Activated naive CD8-positive, alpha-beta T cell treated with anti-CD3 and anti-CD28 coated beads for 36 hours (primary cell): ENCODE measurements around the gene ERCC5. TPM values are rescaled to one million over a fixed set of nuclear protein-coding genes. Genes with fewer than 3 reads are reported as not detected.

Experiments used
- DNase-seq: peaks from one replicate; pipeline ENCODE4 v3.0.0; 2021
- H3K27ac Mint-ChIP-seq: one replicate; pipeline ENCODE4 v1.8.0; 2022; ENCODE audit warnings: mild to moderate bottlenecking, moderate library complexity, mixed read lengths
- H3K27me3 Mint-ChIP-seq: one replicate; pipeline ENCODE4 v1.8.0; 2022; ENCODE audit warnings: mild to moderate bottlenecking, mixed read lengths
- H3K36me3 Mint-ChIP-seq: one replicate; pipeline ENCODE4 v1.8.0; 2021; ENCODE audit warnings: mild to moderate bottlenecking, mixed read lengths
- H3K4me1 Mint-ChIP-seq: one replicate; pipeline ENCODE4 v1.8.0; 2021; ENCODE audit warnings: mixed read lengths
- H3K4me3 Mint-ChIP-seq: one replicate; pipeline ENCODE4 v1.8.0; 2022; ENCODE audit warnings: mild to moderate bottlenecking, moderate library complexity, mixed read lengths
- H3K9me3 Mint-ChIP-seq: one replicate; pipeline ENCODE4 v1.8.0; 2022; ENCODE audit warnings: mixed read lengths
- total RNA-seq, 2 experiments: library from RNA; stranded (reverse); gene quantifications; one replicate each; pipeline ENCODE4 v1.2.3, GENCODE V29; 2021

Gene ERCC5
- total RNA-seq, 2 experiments from 2014 or later = 67.4 to 67.5 TPM

GRCh38 chr13:102897371-102898138 lies 51.7 kb downstream of the ERCC5 start:
- Mint-ChIP-seq H3K36me3 (no peaks in the 10 kb centered on the region), H3K4me1 (no peaks in the 10 kb centered on the region), H3K4me3 (no peak overlapping the region), H3K27me3 (no peaks in the 10 kb centered on the region), H3K27ac (no peak overlapping the region), H3K9me3 (no peaks in the 10 kb centered on the region)
- DNase-seq = no peak

GRCh38 chr13:102900193-102900608 lies 54.4 kb downstream of the ERCC5 start:
- Mint-ChIP-seq H3K27ac (no peak overlapping the region), H3K4me1 (no peaks in the 10 kb centered on the region), H3K27me3 (no peaks in the 10 kb centered on the region), H3K4me3 (no peak overlapping the region), H3K9me3 (no peaks in the 10 kb centered on the region), H3K36me3 (no peaks in the 10 kb centered on the region)
- DNase-seq = no peak

- Mint-ChIP-seq H3K27me3 (no peaks in the 10 kb centered on the region), H3K9me3 (no peaks in the 10 kb centered on the region), H3K4me3 (no peak overlapping the region), H3K27ac (no peak overlapping the region), H3K36me3 (no peaks in the 10 kb centered on the region), H3K4me1 (no peaks in the 10 kb centered on the region)
- no peak for DNase-seq
These were observed 55.2 kb downstream of the ERCC5 start for GRCh38 chr13:102901056-102901455.

GRCh38 chr13:102901615-102902305 lies 55.9 kb downstream of the ERCC5 start:
- H3K9me3 Mint-ChIP-seq = no peaks in the 10 kb centered on the region
- H3K27me3 Mint-ChIP-seq = no peaks in the 10 kb centered on the region
- H3K36me3 Mint-ChIP-seq = no peaks in the 10 kb centered on the region
- H3K4me1 Mint-ChIP-seq = no peaks in the 10 kb centered on the region
- H3K27ac Mint-ChIP-seq = no peak overlapping the region
- no peak for DNase-seq
- H3K4me3 Mint-ChIP-seq = no peak overlapping the region

GRCh38 chr13:102902789-102903347 lies 57.0 kb downstream of the ERCC5 start:
- Mint-ChIP-seq H3K27ac (no peak overlapping the region), H3K9me3 (no peaks in the 10 kb centered on the region), H3K4me3 (no peak overlapping the region), H3K4me1 (no peaks in the 10 kb centered on the region), H3K36me3 (no peaks in the 10 kb centered on the region), H3K27me3 (peaks cover 4% of the 10 kb centered on the region)
- DNase-seq = no peak

GRCh38 chr13:102903659-102904407 lies 58.0 kb downstream of the ERCC5 start:
- H3K4me3 Mint-ChIP-seq = no peak overlapping the region
- peaks cover 9% of the 10 kb centered on the region for H3K27me3 Mint-ChIP-seq
- H3K27ac Mint-ChIP-seq = no peak overlapping the region
- no peak for DNase-seq
- no peaks in the 10 kb centered on the region for H3K36me3 Mint-ChIP-seq
- no peaks in the 10 kb centered on the region for H3K4me1 Mint-ChIP-seq
- H3K9me3 Mint-ChIP-seq = no peaks in the 10 kb centered on the region

- Mint-ChIP-seq H3K27me3 (peaks cover 9% of the 10 kb centered on the region), H3K9me3 (no peaks in the 10 kb centered on the region), H3K27ac (no peak overlapping the region), H3K4me1 (no peaks in the 10 kb centered on the region), H3K36me3 (no peaks in the 10 kb centered on the region), H3K4me3 (no peak overlapping the region)
- DNase-seq = no peak
These were observed 58.6 kb downstream of the ERCC5 start for GRCh38 chr13:102904408-102904862.

- no peak overlapping the region for H3K4me3 Mint-ChIP-seq
- DNase-seq = no peak
- H3K27ac Mint-ChIP-seq = no peak overlapping the region
- no peaks in the 10 kb centered on the region for H3K9me3 Mint-ChIP-seq
- H3K4me1 Mint-ChIP-seq = no peaks in the 10 kb centered on the region
- H3K27me3 Mint-ChIP-seq = peaks cover 18% of the 10 kb centered on the region
- no peaks in the 10 kb centered on the region for H3K36me3 Mint-ChIP-seq
These were observed 60.3 kb downstream of the ERCC5 start for GRCh38 chr13:102905905-102906771.

- Mint-ChIP-seq H3K27ac (no peak overlapping the region), H3K36me3 (no peaks in the 10 kb centered on the region), H3K4me3 (no peak overlapping the region), H3K27me3 (peaks cover 18% of the 10 kb centered on the region), H3K4me1 (no peaks in the 10 kb centered on the region), H3K9me3 (no peaks in the 10 kb centered on the region)
- DNase-seq = no peak
These were observed 61.4 kb downstream of the ERCC5 start for GRCh38 chr13:102907016-102907756.

- DNase-seq = no peak
- Mint-ChIP-seq H3K4me1 (no peaks in the 10 kb centered on the region), H3K9me3 (no peaks in the 10 kb centered on the region), H3K27me3 (peaks cover 22% of the 10 kb centered on the region), H3K27ac (no peak overlapping the region), H3K36me3 (no peaks in the 10 kb centered on the region), H3K4me3 (no peak overlapping the region)
These were observed 62.2 kb downstream of the ERCC5 start for GRCh38 chr13:102907886-102908515.

- no peaks in the 10 kb centered on the region for H3K4me1 Mint-ChIP-seq
- H3K4me3 Mint-ChIP-seq = no peak overlapping the region
- no peaks in the 10 kb centered on the region for H3K9me3 Mint-ChIP-seq
- H3K36me3 Mint-ChIP-seq = no peaks in the 10 kb centered on the region
- peaks cover 33% of the 10 kb centered on the region for H3K27me3 Mint-ChIP-seq
- DNase-seq = no peak
- H3K27ac Mint-ChIP-seq = no peak overlapping the region
These were observed 64.1 kb downstream of the ERCC5 start for GRCh38 chr13:102909971-102910370.

GRCh38 chr13:102911336-102911735 lies 65.5 kb downstream of the ERCC5 start:
- H3K4me3 Mint-ChIP-seq = no peak overlapping the region

GRCh38 chr13:102912599-102912998 lies 66.8 kb downstream of the ERCC5 start:
- no peak overlapping the region for H3K4me3 Mint-ChIP-seq
- no peaks in the 10 kb centered on the region for H3K4me1 Mint-ChIP-seq
- H3K27ac Mint-ChIP-seq = no peak overlapping the region
- H3K9me3 Mint-ChIP-seq = no peaks in the 10 kb centered on the region
- no peak for DNase-seq
- H3K27me3 Mint-ChIP-seq = peaks cover 44% of the 10 kb centered on the region
- H3K36me3 Mint-ChIP-seq = no peaks in the 10 kb centered on the region

More at GRCh38 chr13:102911336-102911735, 65.5 kb downstream of the ERCC5 start:
- Mint-ChIP-seq H3K27ac (no peak overlapping the region), H3K27me3 (peaks cover 36% of the 10 kb centered on the region), H3K36me3 (no peaks in the 10 kb centered on the region), H3K9me3 (no peaks in the 10 kb centered on the region), H3K4me1 (no peaks in the 10 kb centered on the region)
- DNase-seq = no peak
